OCI-LY3 (cell line): ENCODE data around the gene MYH9.
"Not testable (repeated sequence)": the region's sequence is repeated elsewhere in the genome, so short reads cannot be mapped to it uniquely, and the experiment has no call there.

ENCODE experiments used
- H2AFZ ChIP-seq: fragments of 200-600, 300-600 bp; shearing (Covaris generic); 2 replicates; pipeline ENCODE4 v1.6.0; 2014; ENCODE audit warnings: antibody characterized with exemption, low read depth, low read length
- H3K27ac ChIP-seq: fragments of 200-600, 300-600 bp; sonication (generic); 2 replicates; pipeline ENCODE4 v1.5.1; 2014; ENCODE audit warnings: mild to moderate bottlenecking, low read length, moderate library complexity, mixed read lengths
- H3K27me3 ChIP-seq: fragments of 200-600, 300-600 bp; sonication (generic); 2 replicates; pipeline ENCODE4 v1.6.1; 2014; ENCODE audit warnings: low read depth, low read length, mixed read lengths
- H3K36me3 ChIP-seq: fragments of 200-600, 300-600 bp; sonication (generic); replicated peaks from 2 replicates; pipeline ENCODE3; 2014; ENCODE audit warnings: low read depth, low read length, mixed read lengths
- H3K4me1 ChIP-seq: fragments of 300-600, 200-600 bp; sonication (generic); 2 replicates; pipeline ENCODE4 v1.6.1; 2014; ENCODE audit warnings: low read length, mixed read lengths
- H3K4me2 ChIP-seq: fragments of 200-600, 300-600 bp; sonication (generic); 2 replicates; pipeline ENCODE4 v1.6.1; 2014; ENCODE audit warnings: low read length, mixed read lengths
- H3K4me3 ChIP-seq: fragments of 300-600, 200-600 bp; sonication (generic); 2 replicates; pipeline ENCODE4 v1.5.1; 2014; ENCODE audit warnings: antibody characterized with exemption, mild to moderate bottlenecking, low read length, moderate library complexity
- H3K79me2 ChIP-seq: fragments of 300-600, 200-600 bp; shearing (Covaris generic); 2 replicates; pipeline ENCODE4 v1.6.1; 2014; ENCODE audit warnings: mild to moderate bottlenecking, low read length, mixed read lengths
- H3K9ac ChIP-seq: fragments of 300-600, 200-600 bp; shearing (Covaris generic); 2 replicates; pipeline ENCODE4 v1.6.0; 2014; ENCODE audit warnings: mild to moderate bottlenecking, low read length, moderate library complexity
- H3K9me3 ChIP-seq: fragments of 200-600, 300-600 bp; shearing (Covaris generic); 2 replicates; pipeline ENCODE4 v1.6.1; 2014; ENCODE audit warnings: low read length, mixed read lengths; ENCODE audit not compliant: insufficient read depth
- H4K20me1 ChIP-seq: fragments of 200-600, 300-600 bp; sonication (generic); 2 replicates; pipeline ENCODE4 v1.6.1; 2016; ENCODE audit warnings: low read length, mixed read lengths; ENCODE audit not compliant: insufficient read depth
- EZH2phosphoT487 ChIP-seq: fragments of 200-600 bp; shearing (Covaris generic); IDR thresholded peaks from 2 replicates; pipeline ENCODE4 v1.6.1; 2018; ENCODE audit warnings: antibody characterized with exemption, mixed run types, low read depth
- TF ChIP-seq, protein P1 (sequence below): fragments of 200-600, 300-600 bp; sonication (generic); IDR thresholded peaks from 2 replicates; pipeline ENCODE4 v1.5.1; 2014; ENCODE audit warnings: antibody characterized with exemption, low read length, low read depth

The MYH9 gene

DNA sequence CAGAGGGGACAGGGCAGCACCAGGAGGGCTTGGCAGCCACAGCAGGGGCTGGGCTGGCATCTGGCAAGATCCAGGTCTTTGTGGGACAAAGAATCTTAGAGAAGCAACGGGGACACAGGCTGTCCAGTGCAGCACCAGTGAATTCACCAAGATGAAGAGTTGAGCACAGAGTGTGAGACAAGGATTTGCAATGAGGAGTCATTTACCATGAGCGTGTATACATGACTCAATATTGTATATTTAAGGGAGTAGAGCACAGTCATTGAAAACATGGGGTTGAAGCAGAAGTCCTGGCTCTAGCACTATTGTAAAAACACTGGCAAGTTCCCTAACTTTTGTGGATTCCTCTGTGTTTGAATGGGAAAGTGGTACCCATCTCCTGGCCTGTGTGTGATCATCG lies 131.3 kb downstream of the MYH9 start:
- Histone ChIP-seq H3K27me3 (no peaks in the 10 kb centered on the region), H3K36me3 (peaks cover 71% of the 10 kb centered on the region), H3K4me2 (peak overlapping the region; percentile 75), H3K9ac (peak overlapping the region; percentile 56), H4K20me1 (peaks cover 37% of the 10 kb centered on the region), H3K27ac (peak overlapping the region; percentile 74), H3K4me3 (peak overlapping the region; percentile 64), H3K79me2 (peaks cover 92% of the 10 kb centered on the region), H2AFZ (no peak overlapping the region), H3K4me1 (peaks cover 71% of the 10 kb centered on the region), H3K9me3 (no peaks in the 10 kb centered on the region)
- TF ChIP-seq, protein P1, sequence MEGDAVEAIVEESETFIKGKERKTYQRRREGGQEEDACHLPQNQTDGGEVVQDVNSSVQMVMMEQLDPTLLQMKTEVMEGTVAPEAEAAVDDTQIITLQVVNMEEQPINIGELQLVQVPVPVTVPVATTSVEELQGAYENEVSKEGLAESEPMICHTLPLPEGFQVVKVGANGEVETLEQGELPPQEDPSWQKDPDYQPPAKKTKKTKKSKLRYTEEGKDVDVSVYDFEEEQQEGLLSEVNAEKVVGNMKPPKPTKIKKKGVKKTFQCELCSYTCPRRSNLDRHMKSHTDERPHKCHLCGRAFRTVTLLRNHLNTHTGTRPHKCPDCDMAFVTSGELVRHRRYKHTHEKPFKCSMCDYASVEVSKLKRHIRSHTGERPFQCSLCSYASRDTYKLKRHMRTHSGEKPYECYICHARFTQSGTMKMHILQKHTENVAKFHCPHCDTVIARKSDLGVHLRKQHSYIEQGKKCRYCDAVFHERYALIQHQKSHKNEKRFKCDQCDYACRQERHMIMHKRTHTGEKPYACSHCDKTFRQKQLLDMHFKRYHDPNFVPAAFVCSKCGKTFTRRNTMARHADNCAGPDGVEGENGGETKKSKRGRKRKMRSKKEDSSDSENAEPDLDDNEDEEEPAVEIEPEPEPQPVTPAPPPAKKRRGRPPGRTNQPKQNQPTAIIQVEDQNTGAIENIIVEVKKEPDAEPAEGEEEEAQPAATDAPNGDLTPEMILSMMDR = no peak
- no peak for TF ChIP-seq EZH2phosphoT487

DNA sequence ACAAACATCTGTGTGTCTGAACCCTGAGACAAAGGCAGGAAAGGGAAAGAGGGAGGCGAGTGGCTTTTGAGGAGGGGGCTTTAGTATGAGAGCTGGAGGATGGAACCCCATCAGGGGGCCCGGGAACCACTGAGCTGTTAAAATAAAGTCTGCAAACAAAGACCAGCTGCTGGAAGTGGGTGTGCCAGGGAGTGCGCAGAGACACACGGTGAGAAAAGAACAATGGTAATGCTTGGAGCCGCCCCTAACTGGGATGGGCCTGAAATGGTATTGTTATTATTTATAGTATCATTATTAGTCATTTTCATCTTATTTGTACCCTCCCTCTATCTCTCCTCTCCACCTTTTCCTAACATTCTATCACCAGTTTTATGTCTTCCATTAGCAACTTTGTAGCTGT lies 132.2 kb downstream of the MYH9 start:
- H3K36me3 ChIP-seq = peaks cover 62% of the 10 kb centered on the region
- H3K79me2 ChIP-seq = peaks cover 84% of the 10 kb centered on the region
- H4K20me1 ChIP-seq = peaks cover 28% of the 10 kb centered on the region
- peak overlapping the region; percentile 94 for H3K27ac ChIP-seq
- H3K27me3 ChIP-seq, H3K9me3 ChIP-seq, H2AFZ ChIP-seq: not testable (repeated sequence)
- peaks cover 80% of the 10 kb centered on the region for H3K4me1 ChIP-seq
- H3K4me3 ChIP-seq = peak overlapping the region; percentile 77
- peak overlapping the region; percentile 87 for H3K9ac ChIP-seq
- H3K4me2 ChIP-seq = peak overlapping the region; percentile 97

DNA sequence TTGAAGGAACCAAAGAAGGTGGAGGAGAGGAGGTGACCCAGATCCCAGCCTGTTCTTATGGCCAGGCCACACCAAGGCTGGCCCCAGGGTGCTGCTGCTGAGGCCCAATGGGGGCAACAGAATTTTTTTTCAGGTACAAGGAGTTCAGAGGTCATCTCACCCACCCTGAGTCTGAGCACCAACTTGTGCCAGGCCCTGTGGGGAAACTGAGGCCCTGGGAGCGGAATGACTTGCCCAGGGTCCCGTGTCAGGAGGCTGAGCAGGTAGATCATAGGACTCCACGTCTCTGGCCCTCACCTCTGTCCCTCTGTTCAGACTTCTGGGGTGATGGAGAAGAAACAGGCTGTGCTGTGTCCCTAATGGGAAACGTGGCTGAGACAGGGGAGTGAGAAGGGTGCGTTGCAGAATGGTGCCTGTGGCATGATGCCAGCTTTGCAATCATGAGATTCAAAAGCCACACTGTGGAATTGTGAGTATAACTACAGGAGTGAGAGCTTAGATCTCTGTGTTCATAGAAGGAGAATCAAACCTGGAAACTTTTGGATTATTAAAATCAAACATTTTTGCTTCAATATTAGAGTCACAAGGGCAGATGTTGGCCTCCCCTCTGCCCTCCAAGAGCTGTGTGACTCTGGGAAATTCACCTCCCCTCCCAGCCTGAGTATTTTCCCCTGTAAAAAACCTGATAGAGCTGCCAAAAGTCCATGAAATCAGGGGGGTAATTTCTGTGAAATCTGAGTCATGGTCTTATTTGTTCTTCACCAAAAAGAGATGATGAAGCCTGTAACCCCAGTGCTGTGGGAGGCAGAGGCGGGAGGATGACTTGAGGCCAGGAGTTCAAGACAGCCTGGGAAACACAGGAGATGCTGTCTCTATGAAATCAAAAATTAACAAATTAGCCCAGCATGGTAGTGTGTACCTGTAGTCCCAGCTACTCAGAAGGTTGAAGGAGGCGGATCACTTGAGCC lies 134.0 kb downstream of the MYH9 start:
- H3K4me1 ChIP-seq = peaks cover 91% of the 10 kb centered on the region
- H4K20me1 ChIP-seq = peaks cover 12% of the 10 kb centered on the region
- H3K4me3 ChIP-seq = peak overlapping the region; percentile 77
- peaks cover 6% of the 10 kb centered on the region; the same call in 1 of the 2 replicates for H3K9me3 ChIP-seq
- no peaks in the 10 kb centered on the region for H3K27me3 ChIP-seq
- peak overlapping the region; percentile 94 for H3K27ac ChIP-seq
- peaks cover 72% of the 10 kb centered on the region for H3K79me2 ChIP-seq
- H2AFZ ChIP-seq = no peak overlapping the region
- peak overlapping the region; percentile 97 for H3K4me2 ChIP-seq
- H3K36me3 ChIP-seq = peaks cover 51% of the 10 kb centered on the region
- no peak for TF ChIP-seq EZH2phosphoT487
- TF ChIP-seq, protein P1 = no peak
- peak overlapping the region; percentile 87 for H3K9ac ChIP-seq

DNA sequence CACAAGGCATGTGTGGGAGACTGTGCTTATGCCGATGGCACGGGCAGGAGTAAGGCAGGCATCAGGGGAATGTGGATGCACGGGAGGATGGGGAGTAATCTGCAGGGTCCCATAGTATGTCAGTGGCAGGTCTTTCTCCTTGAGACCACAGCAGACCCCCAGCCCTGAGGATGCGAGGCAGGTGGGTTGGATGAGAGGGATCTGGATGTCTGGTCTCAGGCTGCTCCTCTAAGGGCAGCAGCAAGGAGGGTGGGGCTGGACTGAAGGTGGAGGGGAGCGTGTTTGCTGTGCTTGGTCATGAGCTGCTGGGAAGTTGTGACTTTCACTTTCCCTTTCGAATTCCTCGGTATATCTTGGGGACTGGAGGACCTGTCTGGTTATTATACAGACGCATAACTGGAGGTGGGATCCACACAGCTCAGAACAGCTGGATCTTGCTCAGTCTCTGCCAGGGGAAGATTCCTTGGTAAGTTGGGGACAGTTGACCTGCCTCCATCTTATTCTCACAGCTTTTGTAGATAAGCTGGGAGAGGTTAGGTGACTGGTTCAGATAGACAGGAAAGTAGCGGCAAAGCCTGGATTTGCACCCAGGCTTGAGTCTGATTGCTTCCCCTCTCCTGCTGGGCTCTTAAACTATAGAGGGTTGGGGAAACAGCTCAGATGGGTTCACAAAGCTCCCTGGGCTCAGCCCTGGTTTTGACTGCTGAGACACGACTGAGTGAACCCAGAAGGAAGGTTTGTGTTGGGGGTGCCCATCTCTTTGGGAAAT lies 134.8 kb downstream of the MYH9 start, which contains the start of gene APOL1:
Gene APOL1, plus strand, starts transcription at position 380 of the 769 bp plus-strand sequence. CDS start 1,823 bp downstream, outside the sequence.
- Histone ChIP-seq H3K4me3 (peak within 1 kb of the TSS; percentile 77), H3K4me1 (peaks cover 91% of the 10 kb centered on the region), H3K36me3 (peaks cover 51% of the 10 kb centered on the region), H3K9me3 (peaks cover 15% of the 10 kb centered on the region), H3K4me2 (peak within 1 kb of the TSS; percentile 97), H2AFZ (no peak within 1 kb of the TSS), H3K79me2 (peaks cover 63% of the 10 kb centered on the region), H4K20me1 (peaks cover 6% of the 10 kb centered on the region; the same call in 1 of the 2 replicates), H3K9ac (peak within 1 kb of the TSS; percentile 87), H3K27ac (peak within 1 kb of the TSS; percentile 94), H3K27me3 (no peaks in the 10 kb centered on the region)
- TF ChIP-seq EZH2phosphoT487 = no peak
- TF ChIP-seq, protein P1 = no peak

DNA sequence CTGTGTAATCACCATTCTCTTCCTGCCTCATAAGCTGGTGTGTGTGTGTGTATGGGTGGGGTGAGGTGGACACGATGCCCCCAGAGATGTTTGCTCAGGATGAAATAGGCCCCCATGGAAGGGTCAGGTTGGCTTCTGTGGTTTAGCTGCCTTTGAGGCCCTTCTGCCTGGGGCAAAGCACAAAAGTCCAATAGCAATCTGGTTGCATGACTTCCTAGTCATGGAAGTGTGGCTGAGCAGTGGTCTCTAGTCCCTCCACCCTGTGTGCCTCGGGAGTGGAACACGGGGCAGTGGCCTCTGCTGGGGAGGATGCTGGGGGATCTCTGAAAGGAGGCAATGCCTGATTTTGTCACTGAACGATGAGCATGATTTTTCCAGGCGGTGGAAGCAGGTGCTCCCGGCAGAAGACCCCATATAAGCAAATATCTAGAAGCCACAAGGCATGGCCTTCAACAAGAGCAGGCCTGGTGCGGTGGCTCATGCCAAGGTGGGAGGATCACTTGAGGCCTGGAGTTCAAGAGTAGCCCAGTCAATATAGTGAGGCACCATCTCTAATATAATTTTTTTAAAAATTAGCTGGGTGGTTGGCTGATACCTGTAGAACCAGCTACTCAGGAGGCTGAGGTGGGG lies 135.7 kb downstream of the MYH9 start:
- Histone ChIP-seq H3K36me3 (peaks cover 51% of the 10 kb centered on the region), H3K9me3 (peaks cover 23% of the 10 kb centered on the region), H3K27ac (peak overlapping the region; percentile 94), H3K4me1 (peaks cover 90% of the 10 kb centered on the region), H3K79me2 (peaks cover 54% of the 10 kb centered on the region), H3K9ac (peak overlapping the region; percentile 87), H3K4me3 (peak overlapping the region; percentile 77), H3K4me2 (peak overlapping the region; percentile 97)
- not testable (repeated sequence) for H3K27me3 ChIP-seq, H4K20me1 ChIP-seq, H2AFZ ChIP-seq

DNA sequence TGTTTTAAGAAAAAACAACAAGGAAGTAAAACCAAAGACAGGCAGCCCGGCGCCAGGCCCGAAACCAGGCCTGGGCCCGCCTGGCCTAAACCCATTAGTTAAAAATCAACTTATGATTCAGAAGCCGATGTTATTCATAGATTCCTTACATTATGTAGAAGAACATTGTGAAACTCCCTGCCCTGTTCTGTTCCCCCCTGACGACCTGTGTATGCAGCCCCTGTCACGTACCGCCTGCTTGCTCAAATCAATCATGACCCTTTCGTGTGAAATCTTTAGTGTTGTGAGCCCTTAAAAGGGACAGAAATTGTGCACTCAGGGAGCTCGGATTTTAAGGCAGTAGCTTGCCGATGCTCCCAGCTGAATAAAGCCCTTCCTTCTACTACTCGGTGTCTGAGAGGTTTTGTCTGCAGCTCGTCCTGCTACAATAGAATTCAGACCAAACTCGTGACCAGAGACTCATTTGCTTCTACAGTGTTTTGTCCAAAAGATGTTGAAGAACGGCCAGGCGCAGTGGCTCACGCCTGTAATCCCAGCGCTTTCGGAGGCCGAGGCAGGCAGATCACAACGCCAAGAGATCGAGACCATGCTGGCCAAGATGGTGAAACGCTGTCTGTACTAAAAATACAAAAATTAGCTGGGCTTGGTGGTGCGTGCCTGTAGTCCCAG lies 137.3 kb downstream of the MYH9 start:
- H2AFZ ChIP-seq, H4K20me1 ChIP-seq, H3K27me3 ChIP-seq: not testable (repeated sequence)
- Histone ChIP-seq H3K4me2 (peak overlapping the region; percentile 97), H3K9me3 (peaks cover 25% of the 10 kb centered on the region), H3K9ac (peak overlapping the region; percentile 87), H3K79me2 (peaks cover 40% of the 10 kb centered on the region), H3K4me1 (peaks cover 77% of the 10 kb centered on the region), H3K4me3 (peak overlapping the region; percentile 48), H3K27ac (peak overlapping the region; percentile 94), H3K36me3 (peaks cover 44% of the 10 kb centered on the region)
